Measurements from ENCODE around the gene NRG2. TPM values are rescaled to one million over a fixed set of nuclear protein-coding genes. Genes with fewer than 3 reads are reported as not detected.

NRG2 gene
- total and polyA plus RNA-seq, 9 donors, result 2.6 to 32.6 (median 19.3) TPM

DNA sequence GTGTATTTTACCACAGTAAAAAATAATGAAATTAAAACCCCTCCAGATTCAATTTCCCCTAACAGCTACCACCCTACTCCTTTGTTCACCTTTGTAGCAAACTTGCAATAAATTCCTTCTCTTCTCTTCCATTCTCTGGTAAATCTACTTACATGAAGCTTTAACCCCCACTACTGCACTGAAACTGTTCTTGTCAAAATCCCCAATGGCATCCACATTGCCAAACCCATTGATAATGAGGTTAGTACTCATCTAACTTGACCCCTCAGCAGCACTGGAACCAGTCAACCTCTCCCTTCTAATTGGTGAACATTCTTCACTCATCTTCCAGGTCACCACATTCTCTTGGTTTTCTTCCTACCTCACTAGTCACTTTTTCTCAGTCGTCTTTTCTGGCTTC is 29.6 kb downstream of the NRG2 start:
- WGBS, 3 donors, result 73 to 86% (median 84%) methylated on average over 1 of the region's 1 CpG
- Histone ChIP-seq H3K4me3 (no peak overlapping the region), H3K27ac (no peak overlapping the region), H3K36me3 (no peaks in the 10 kb centered on the region), H3K27me3 (no peaks in the 10 kb centered on the region), H3K9me3 (no peaks in the 10 kb centered on the region), H3K4me1 (ENCODE audit: insufficient read depth) (peaks cover 4% of the 10 kb centered on the region)
- TF ChIP-seq, protein P1, sequence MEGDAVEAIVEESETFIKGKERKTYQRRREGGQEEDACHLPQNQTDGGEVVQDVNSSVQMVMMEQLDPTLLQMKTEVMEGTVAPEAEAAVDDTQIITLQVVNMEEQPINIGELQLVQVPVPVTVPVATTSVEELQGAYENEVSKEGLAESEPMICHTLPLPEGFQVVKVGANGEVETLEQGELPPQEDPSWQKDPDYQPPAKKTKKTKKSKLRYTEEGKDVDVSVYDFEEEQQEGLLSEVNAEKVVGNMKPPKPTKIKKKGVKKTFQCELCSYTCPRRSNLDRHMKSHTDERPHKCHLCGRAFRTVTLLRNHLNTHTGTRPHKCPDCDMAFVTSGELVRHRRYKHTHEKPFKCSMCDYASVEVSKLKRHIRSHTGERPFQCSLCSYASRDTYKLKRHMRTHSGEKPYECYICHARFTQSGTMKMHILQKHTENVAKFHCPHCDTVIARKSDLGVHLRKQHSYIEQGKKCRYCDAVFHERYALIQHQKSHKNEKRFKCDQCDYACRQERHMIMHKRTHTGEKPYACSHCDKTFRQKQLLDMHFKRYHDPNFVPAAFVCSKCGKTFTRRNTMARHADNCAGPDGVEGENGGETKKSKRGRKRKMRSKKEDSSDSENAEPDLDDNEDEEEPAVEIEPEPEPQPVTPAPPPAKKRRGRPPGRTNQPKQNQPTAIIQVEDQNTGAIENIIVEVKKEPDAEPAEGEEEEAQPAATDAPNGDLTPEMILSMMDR (IDR thresholded peaks at IDR 0.05), result no peak
- TF ChIP-seq EP300 (IDR thresholded peaks at IDR 0.05) (no peak), POLR2A (IDR thresholded peaks at IDR 0.05) (no peak)
- intact Hi-C loops (cut with DNase I), result no loop called here
- DNase-seq, result no peak

DNA sequence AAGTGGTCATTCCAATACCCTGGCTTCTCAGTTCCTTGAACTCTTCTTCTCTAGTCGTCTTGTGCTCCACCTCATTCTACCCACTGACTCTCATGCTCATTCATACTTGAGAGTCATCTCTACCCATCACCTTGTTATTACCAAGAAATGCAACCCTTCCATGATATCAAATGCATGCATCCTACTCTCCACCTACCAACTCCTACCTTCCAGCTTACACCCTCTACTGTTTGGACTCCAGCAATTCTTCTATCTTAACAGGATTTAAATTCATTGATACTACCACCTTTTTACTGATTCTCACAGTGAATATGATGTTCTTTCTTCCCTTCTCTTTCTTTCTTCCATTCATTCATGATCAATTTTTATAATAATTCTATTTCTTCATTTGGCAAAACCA is 30.7 kb downstream of the NRG2 start:
- Histone ChIP-seq H3K36me3 (no peaks in the 10 kb centered on the region), H3K4me3 (no peak overlapping the region), H3K27ac (no peak overlapping the region), H3K9me3 (no peaks in the 10 kb centered on the region), H3K4me1 (ENCODE audit: insufficient read depth) (no peaks in the 10 kb centered on the region), H3K27me3 (no peaks in the 10 kb centered on the region)
- DNase-seq, result no peak
- TF ChIP-seq POLR2A (IDR thresholded peaks at IDR 0.05) (no peak), EP300 (IDR thresholded peaks at IDR 0.05) (no peak)
- TF ChIP-seq, protein P1 (IDR thresholded peaks at IDR 0.05), result no peak
- intact Hi-C loops (cut with DNase I), result no loop called here
- WGBS, 3 donors, result 90 to 93% (median 92%) methylated on average over 1 of the region's 1 CpG

DNA sequence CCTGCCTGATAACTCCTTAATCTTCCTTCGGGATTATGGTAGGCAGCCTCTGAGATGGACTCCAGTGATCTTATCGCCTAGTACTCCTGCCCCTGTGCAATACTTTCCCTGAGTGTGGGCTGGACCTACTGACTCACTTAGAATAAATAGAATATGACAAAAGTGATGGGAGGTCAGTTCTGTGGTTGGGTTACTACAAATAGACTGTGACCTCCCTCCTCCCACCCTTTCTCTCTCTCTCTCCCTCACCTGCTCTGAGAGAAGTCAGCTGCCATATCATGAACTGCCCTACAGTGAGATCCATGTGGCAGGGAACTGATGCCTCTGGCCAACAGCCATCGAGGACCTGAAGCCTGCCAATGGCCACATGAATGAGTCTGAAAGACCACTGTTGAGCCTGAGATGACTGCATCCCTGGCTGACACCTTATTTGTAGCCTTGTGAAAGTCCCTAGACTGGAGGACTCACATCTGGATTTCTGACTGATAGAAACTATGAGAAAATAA is 31.7 kb downstream of the NRG2 start:
- Histone ChIP-seq H3K4me1 (ENCODE audit: insufficient read depth) (no peaks in the 10 kb centered on the region), H3K9me3 (no peaks in the 10 kb centered on the region), H3K36me3 (no peaks in the 10 kb centered on the region), H3K27me3 (no peaks in the 10 kb centered on the region), H3K4me3 (no peak overlapping the region), H3K27ac (no peak overlapping the region)
- no peak for DNase-seq
- intact Hi-C loops (cut with DNase I), result no loop called here
- WGBS, 3 donors, result 73 to 81% (median 80%) methylated on average over 3 of the region's 3 CpGs
- TF ChIP-seq EP300 (IDR thresholded peaks at IDR 0.05) (no peak), POLR2A (IDR thresholded peaks at IDR 0.05) (no peak)
- TF ChIP-seq, protein P1 (IDR thresholded peaks at IDR 0.05), result no peak

DNA sequence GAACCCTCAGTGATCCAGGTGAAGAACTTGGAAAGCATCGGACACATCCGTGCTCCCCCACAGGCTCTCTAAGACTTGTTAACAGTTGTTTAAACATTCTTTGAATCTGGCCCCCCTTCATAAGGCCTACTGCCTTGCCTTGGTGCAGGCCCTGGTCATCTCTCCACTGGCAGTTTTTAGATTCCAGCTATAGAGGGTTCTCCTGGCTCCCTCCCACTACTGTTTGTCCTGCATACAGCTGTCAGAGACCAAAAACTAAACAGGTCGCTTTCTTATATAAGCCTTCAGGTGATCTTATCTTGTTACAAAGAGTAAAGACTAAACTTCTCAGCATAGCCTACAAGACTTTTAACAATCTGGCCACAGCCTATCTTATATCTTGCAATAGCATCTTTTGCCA is 32.3 kb downstream of the NRG2 start:
- intact Hi-C loops (cut with DNase I), result no loop called here
- TF ChIP-seq EP300 (IDR thresholded peaks at IDR 0.05) (no peak), POLR2A (IDR thresholded peaks at IDR 0.05) (no peak)
- TF ChIP-seq, protein P1 (IDR thresholded peaks at IDR 0.05), result no peak
- H3K27ac ChIP-seq, result no peak overlapping the region
- WGBS, 3 donors, result 87 to 94% (median 88%) methylated on average over 3 of the region's 3 CpGs
- no peaks in the 10 kb centered on the region for H3K4me1 ChIP-seq (ENCODE audit: insufficient read depth)
- DNase-seq, result no peak
- no peaks in the 10 kb centered on the region for H3K27me3 ChIP-seq
- H3K4me3 ChIP-seq, result no peak overlapping the region
- no peaks in the 10 kb centered on the region for H3K36me3 ChIP-seq
- H3K9me3 ChIP-seq, result no peaks in the 10 kb centered on the region

Data from ovary (tissue), 9 donors.